Gastroesophageal sphincter (tissue), 4 donors: Measurements from ENCODE around the gene TCF25. TPM values are rescaled to one million over a fixed set of nuclear protein-coding genes. Genes with fewer than 3 reads are reported as not detected.

Experiments used
- ATAC-seq: fragments of 150-250 bp; one replicate; pipeline ENCODE4 v1.9.1; 2016; ENCODE audit warnings: mild to moderate bottlenecking, moderate library complexity
- H3K27ac ChIP-seq, 4 donors: fragments of 200-600 bp; sonication (generic) in 3 of 4; 1 replicate in 3 of 4; 2 replicates in 1 of 4; pipeline ENCODE4 v1.5.1; 2016 to 2019
- H3K27me3 ChIP-seq: fragments of 200-600 bp; sonication (generic); one replicate; pipeline ENCODE4 v1.5.1; 2019
- H3K36me3 ChIP-seq, 2 donors: fragments of 200-600 bp; sonication (generic); one replicate each; pipeline ENCODE4 v1.5.1; 2019; ENCODE audit warnings: control low read depth in 1 of 2
- H3K4me1 ChIP-seq, 3 donors: fragments of 200-600 bp; sonication (generic); 1 replicate in 2 of 3; 2 replicates in 1 of 3; pipeline ENCODE4 v1.5.1; 2016 to 2019; ENCODE audit warnings: control low read depth in 2 of 3
- H3K4me3 ChIP-seq, 2 donors: fragments of 200-600 bp; sonication (generic); one replicate each; pipeline ENCODE4 v1.5.1; 2019; ENCODE audit warnings: mild to moderate bottlenecking in 1 of 2, moderate library complexity in 1 of 2
- H3K9me3 ChIP-seq, 3 donors: fragments of 200-600 bp; sonication (generic); one replicate each; pipeline ENCODE4 v1.5.1; 2017 to 2019; ENCODE audit warnings: control low read depth in 2 of 3
- CTCF ChIP-seq, 4 experiments: fragments of 200-600 bp in 2 of 4; fragments of 450-650 bp in 2 of 4; sonication (generic) in 1 of 4; IDR thresholded peaks; one replicate each; pipeline ENCODE4 v1.5.1; 2017 to 2019; ENCODE audit warnings: antibody characterized with exemption in 4 of 4, mild to moderate bottlenecking in 2 of 4, moderate library complexity in 2 of 4
- EP300 ChIP-seq: sonication (generic); formaldehyde crosslinking; IDR thresholded peaks from one replicate; pipeline ENCODE4 v1.6.1; 2017; ENCODE audit warnings: antibody characterized with exemption, mild to moderate bottlenecking
- POLR2A ChIP-seq, 2 donors: fragments of 450-650 bp; IDR thresholded peaks; one replicate each; pipeline ENCODE4 v1.6.1; 2017; ENCODE audit warnings: antibody characterized with exemption in 2 of 2, mild to moderate bottlenecking in 2 of 2, moderate library complexity in 1 of 2
- POLR2AphosphoS5 ChIP-seq: sonication (generic); formaldehyde crosslinking; IDR thresholded peaks from one replicate; pipeline ENCODE4 v1.6.1; 2017; ENCODE audit warnings: antibody characterized with exemption
- WGBS, 2 donors: methylation state at CpG; one replicate each; pipeline ENCODE4 v1.1.5; 2018; ENCODE audit warnings: low coverage in 1 of 2; 5-methylcytosine and 5-hydroxymethylcytosine counted together
- total RNA-seq, 4 donors: library from RNA; depleted of rRNA; stranded (reverse); fragments of >200 nt; gene quantifications; one replicate each; pipeline ENCODE4 v1.1.0, GENCODE V29; 2016

TCF25 gene
- total RNA-seq, 4 donors from 2014 or later, result 118 to 165 (median 134) TPM

GRCh38 chr16:89903908-89904515 lies 30.6 kb downstream of the TCF25 start:
- no peaks in the 10 kb centered on the region for H3K27me3 ChIP-seq
- no peak for ATAC-seq
- no peaks in the 10 kb centered on the region for H3K9me3 ChIP-seq
- 77% methylated on average over 4 of the region's 19 CpGs; no CpG with 5 or more reads in 1 of the 2 donors for whole genome bisulfite sequencing, 2 donors
- no peaks in the 10 kb centered on the region for H3K4me1 ChIP-seq
- peaks cover 0 to 90% of the 10 kb centered on the region in 2 donors for H3K36me3 ChIP-seq
- TF ChIP-seq CTCF (IDR thresholded peaks at IDR 0.05) (no peak), POLR2A (IDR thresholded peaks at IDR 0.05) (no peak), POLR2AphosphoS5 (no peak), EP300 (no peak)
- H3K4me3 ChIP-seq, result no peak overlapping the region
- H3K27ac ChIP-seq, result no peak overlapping the region

- peaks cover 0 to 3% (median 2%) of the 10 kb centered on the region in 3 donors for H3K4me1 ChIP-seq
- H3K9me3 ChIP-seq, result no peaks in the 10 kb centered on the region
- no peak for ATAC-seq
- H3K36me3 ChIP-seq, result peaks cover 0 to 87% of the 10 kb centered on the region in 2 donors
- no peaks in the 10 kb centered on the region for H3K27me3 ChIP-seq
- H3K27ac ChIP-seq, result no peak overlapping the region
- no peak overlapping the region for H3K4me3 ChIP-seq
- no peak for TF ChIP-seq POLR2A (IDR thresholded peaks at IDR 0.05)
- no peak for TF ChIP-seq POLR2AphosphoS5
- no peak for TF ChIP-seq CTCF (IDR thresholded peaks at IDR 0.05)
- no peak for TF ChIP-seq EP300
- 67 to 80% methylated on average over 2 to 9 of the region's 31 CpGs for WGBS, 2 donors
Observed at GRCh38 chr16:89904606-89905510, 31.5 kb downstream of the TCF25 start.

GRCh38 chr16:89905511-89906139 lies 32.2 kb downstream of the TCF25 start:
- TF ChIP-seq POLR2A (IDR thresholded peaks at IDR 0.05) (no peak), CTCF (IDR thresholded peaks at IDR 0.05) (no peak), EP300 (no peak), POLR2AphosphoS5 (no peak)
- Histone ChIP-seq H3K4me3 (no peak overlapping the region), H3K27ac (no peak overlapping the region), H3K27me3 (no peaks in the 10 kb centered on the region), H3K36me3 (peaks cover 0 to 87% of the 10 kb centered on the region in 2 donors), H3K4me1 (peaks cover 0 to 10% (median 6%) of the 10 kb centered on the region in 3 donors), H3K9me3 (no peaks in the 10 kb centered on the region)
- WGBS, 2 donors, result 63 to 100% methylated on average over 1 to 4 of the region's 23 CpGs
- ATAC-seq, result no peak

GRCh38 chr16:89906140-89907025 lies 33.0 kb downstream of the TCF25 start:
- no peak for ATAC-seq
- Histone ChIP-seq H3K4me3 (no peak overlapping the region), H3K27me3 (no peaks in the 10 kb centered on the region), H3K9me3 (no peaks in the 10 kb centered on the region), H3K4me1 (peaks cover 0 to 11% (median 6%) of the 10 kb centered on the region in 3 donors), H3K36me3 (peaks cover 0 to 87% of the 10 kb centered on the region in 2 donors), H3K27ac (no peak overlapping the region)
- 92 to 95% methylated on average over 4 to 7 of the region's 40 CpGs for WGBS, 2 donors
- TF ChIP-seq EP300 (no peak), CTCF (IDR thresholded peaks at IDR 0.05) (no peak), POLR2A (IDR thresholded peaks at IDR 0.05) (no peak), POLR2AphosphoS5 (no peak)
